Spleen (tissue), 7 donors: Measurements from ENCODE around the gene ZFHX2.

Source experiments
- POLR2A ChIP-seq, 3 donors: fragments of 450-650 bp; IDR thresholded peaks; one replicate each; pipeline ENCODE4 v1.5.1; 2017; ENCODE audit warnings: antibody characterized with exemption in 3 of 3, mild to moderate bottlenecking in 1 of 3
- TF ChIP-seq, protein P1 (sequence below), 11 experiments: fragments of 200-600 bp in 7 of 11; fragments of 450-650 bp in 4 of 11; sonication (generic) in 4 of 11; IDR thresholded peaks in 8 of 11; conservative IDR thresholded peaks in 3 of 11; 1 replicate in 7 of 11; 2 replicates in 4 of 11; pipeline versions ENCODE4 v1.4.0 to v1.8.0; 2016 to 2021; ENCODE audit warnings: antibody characterized with exemption in 11 of 11, inconsistent platforms in 4 of 11, mild to moderate bottlenecking in 1 of 11
- donor health status: DM: no; HTN: no; CAD: no; lungs with moderate emphysema.
- donor health status: DM: no; HTN: no; CAD: no.
- donor health status: DM: no; HTN: no; CAD: no.

DNA sequence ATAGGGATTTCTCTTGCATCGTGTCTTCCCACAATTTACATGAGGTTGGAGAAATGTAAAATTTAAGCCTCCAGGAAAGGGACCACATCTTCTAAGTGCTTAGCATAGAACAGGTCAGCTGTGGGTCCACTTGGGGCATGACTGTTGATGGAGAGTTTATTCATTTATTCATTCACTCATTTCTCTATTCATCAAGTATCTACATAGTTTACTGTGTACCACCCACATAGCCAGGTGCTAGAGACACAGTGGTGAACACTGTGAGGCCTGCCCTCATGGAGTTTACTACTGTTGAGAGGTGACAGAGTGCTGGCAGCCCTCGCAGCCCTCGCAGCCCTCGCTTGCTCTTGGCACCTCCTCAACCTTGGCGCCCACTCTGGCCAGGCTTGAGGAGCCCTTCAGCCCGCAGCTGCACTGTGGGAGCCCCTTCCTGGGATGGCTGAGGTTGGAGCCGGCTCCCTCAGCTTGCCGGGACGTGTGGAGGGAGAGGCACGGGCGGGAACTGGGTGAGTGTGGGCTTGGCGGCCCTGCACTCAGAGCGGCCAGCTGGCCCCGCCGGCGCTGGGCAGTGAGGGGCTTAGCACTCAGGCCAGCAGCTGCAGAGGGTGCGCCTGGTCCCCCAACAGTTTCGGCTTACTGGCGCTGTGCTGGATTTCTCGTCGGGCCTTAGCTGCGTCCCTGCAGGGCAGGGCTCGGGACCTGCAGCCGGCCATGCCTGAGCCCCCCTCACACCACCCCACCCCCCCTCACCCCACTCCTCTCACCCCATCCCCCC, 28.8 kb upstream of the ZFHX2 start:
- TF ChIP-seq, protein P1, sequence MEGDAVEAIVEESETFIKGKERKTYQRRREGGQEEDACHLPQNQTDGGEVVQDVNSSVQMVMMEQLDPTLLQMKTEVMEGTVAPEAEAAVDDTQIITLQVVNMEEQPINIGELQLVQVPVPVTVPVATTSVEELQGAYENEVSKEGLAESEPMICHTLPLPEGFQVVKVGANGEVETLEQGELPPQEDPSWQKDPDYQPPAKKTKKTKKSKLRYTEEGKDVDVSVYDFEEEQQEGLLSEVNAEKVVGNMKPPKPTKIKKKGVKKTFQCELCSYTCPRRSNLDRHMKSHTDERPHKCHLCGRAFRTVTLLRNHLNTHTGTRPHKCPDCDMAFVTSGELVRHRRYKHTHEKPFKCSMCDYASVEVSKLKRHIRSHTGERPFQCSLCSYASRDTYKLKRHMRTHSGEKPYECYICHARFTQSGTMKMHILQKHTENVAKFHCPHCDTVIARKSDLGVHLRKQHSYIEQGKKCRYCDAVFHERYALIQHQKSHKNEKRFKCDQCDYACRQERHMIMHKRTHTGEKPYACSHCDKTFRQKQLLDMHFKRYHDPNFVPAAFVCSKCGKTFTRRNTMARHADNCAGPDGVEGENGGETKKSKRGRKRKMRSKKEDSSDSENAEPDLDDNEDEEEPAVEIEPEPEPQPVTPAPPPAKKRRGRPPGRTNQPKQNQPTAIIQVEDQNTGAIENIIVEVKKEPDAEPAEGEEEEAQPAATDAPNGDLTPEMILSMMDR (IDR thresholded peaks at IDR 0.05 in 8 of 11, conservative IDR thresholded peaks at IDR 0.05 in 3 of 11) = no peak
- no peak for TF ChIP-seq POLR2A (IDR thresholded peaks at IDR 0.05)
